AG04449 (cell line): ENCODE measurements around the gene RELN.

Experiments
- CTCF ChIA-PET: fragments of 350-600 bp; formaldehyde crosslinking; extraction: SDS; loops from one replicate; lab custom pipeline; 2021; ENCODE audit warnings: antibody characterized with exemption; lab: Yijun Ruan, JAX
- POLR2A ChIA-PET: fragments of 400-600, 350-600 bp; formaldehyde crosslinking; extraction: SDS; loops from one replicate; lab custom pipeline; 2020; ENCODE audit warnings: antibody characterized with exemption, inconsistent platforms; lab: Yijun Ruan, JAX
- DNase-seq: peaks from one replicate; pipeline ENCODE4 v3.0.0-alpha.2; 2010; ENCODE audit warnings: low read depth, low spot score
- H3K4me3 ChIP-seq: 2 replicates; pipeline ENCODE4 v1.5.1; 2011; ENCODE audit warnings: low read depth, mild to moderate bottlenecking, control low read depth, low read length
- TF ChIP-seq, protein P1 (sequence below): IDR thresholded peaks from one replicate; pipeline ENCODE4 v1.5.1; 2011; ENCODE audit warnings: mild to moderate bottlenecking, moderate library complexity, low read length, control low read depth, inconsistent platforms; ENCODE audit not compliant: insufficient read depth; ENCODE audit errors: missing control alignments

Gene RELN

DNA sequence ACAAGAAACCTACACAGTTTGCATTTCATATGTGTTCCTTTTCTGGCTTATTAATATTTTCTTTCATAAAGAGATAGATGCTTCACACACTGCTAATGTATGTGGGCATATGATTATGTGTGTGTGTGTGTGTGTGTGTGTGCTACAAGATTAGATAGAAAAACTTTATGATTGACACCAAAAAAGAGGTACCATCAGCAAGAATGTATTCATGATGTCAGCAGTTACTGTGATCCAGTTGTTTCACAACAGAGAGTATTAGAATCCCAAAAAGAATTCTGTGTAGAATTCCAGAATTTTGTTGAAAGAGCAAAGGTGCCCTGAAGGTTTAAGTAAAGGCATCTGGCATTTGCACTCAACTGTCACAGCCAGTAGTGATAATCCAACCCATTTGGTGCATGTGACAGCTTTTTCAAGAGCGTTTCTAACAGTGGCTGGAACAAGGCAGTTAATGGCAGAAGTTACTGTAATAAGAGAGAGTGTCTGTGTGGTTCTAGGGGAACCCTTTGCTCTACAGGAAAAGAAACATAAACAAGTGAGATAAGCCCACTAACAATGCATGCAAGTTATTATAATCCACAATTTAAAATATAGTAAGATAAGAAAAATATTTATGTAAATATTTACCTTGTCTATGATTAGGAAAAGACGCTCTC is 16.6 kb downstream of the RELN start:
- ChIA-PET CTCF (no interaction called here), POLR2A (no interaction called here)
- H3K4me3 ChIP-seq: no peak overlapping the region
- TF ChIP-seq, protein P1, sequence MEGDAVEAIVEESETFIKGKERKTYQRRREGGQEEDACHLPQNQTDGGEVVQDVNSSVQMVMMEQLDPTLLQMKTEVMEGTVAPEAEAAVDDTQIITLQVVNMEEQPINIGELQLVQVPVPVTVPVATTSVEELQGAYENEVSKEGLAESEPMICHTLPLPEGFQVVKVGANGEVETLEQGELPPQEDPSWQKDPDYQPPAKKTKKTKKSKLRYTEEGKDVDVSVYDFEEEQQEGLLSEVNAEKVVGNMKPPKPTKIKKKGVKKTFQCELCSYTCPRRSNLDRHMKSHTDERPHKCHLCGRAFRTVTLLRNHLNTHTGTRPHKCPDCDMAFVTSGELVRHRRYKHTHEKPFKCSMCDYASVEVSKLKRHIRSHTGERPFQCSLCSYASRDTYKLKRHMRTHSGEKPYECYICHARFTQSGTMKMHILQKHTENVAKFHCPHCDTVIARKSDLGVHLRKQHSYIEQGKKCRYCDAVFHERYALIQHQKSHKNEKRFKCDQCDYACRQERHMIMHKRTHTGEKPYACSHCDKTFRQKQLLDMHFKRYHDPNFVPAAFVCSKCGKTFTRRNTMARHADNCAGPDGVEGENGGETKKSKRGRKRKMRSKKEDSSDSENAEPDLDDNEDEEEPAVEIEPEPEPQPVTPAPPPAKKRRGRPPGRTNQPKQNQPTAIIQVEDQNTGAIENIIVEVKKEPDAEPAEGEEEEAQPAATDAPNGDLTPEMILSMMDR: no peak
- DNase-seq: no peak

DNA sequence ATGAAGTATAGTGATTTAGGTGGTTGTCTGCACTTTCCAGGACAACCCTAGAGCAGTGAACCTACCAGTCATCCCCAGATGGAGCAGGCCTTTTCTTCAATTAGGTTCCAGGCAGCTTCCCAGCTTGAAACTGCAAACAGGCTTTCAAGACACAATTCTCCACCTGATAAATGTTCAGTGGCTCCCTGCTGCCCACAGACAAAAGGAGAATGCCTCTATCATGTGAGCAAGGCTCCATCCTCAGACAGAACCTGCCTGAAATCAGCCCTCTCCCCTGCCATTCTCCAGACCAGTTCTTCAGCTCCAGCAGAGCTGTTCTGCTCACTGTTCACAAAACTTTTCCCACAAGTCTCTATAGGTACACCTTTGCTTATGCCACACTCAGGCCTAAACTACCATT is 22.1 kb downstream of the RELN start:
- TF ChIP-seq, protein P1: no peak
- ChIA-PET CTCF (no interaction called here), POLR2A (no interaction called here)
- H3K4me3 ChIP-seq: no peak overlapping the region
- no peak for DNase-seq

DNA sequence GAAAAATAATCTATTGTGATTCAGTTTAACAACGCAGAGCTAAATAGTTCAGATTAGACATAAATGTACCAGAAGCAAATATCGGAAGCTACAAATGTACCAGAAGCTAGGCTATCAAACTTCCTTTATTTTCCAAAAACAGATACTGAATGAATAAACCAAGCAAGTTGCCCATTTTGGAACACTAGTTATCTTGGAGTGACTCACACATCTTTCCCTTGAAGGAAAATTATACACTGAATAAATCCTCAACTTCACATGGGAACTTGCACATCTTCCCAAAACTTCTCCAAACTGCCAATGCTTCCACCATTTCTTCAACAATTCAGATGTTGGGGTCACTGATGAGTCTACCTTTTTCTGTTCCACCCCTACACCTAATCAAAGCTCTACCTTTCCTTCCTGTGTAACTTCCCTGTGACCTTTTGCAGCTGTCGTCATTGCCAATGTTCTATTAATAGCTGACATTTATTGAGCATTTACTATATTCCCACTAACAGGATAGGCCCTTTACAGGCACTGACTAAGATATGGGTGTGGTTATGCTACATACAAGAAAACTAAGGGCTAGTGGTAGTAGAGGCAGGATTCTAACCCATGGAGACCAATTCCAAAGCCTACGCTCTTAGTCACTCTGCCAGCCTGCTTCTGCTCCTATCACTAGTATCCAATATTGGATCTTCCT is 22.7 kb downstream of the RELN start:
- no peak for DNase-seq
- H3K4me3 ChIP-seq: no peak overlapping the region
- TF ChIP-seq, protein P1: no peak
- POLR2A ChIA-PET: no interaction called here
- CTCF ChIA-PET: no interaction called here

DNA sequence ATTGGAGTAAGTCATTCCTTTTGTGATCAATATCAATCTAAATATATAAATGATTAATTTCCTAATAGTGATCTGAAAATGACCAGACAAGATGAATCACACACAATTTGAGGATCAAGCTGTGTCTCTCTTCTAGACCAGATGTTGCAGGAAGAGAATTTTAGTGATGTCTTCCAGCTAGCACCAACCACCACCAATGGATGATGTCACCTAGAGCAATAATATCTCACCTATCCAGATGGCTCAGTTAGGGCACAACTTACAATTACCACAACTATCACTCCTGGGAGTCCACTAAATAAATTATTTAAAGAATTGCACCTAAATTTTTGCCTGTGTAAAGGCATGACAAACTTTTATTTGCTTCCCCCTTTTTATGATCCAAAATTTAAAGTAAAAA is 25.2 kb downstream of the RELN start:
- POLR2A ChIA-PET: no interaction called here
- no peak overlapping the region for H3K4me3 ChIP-seq
- CTCF ChIA-PET: no interaction called here
- TF ChIP-seq, protein P1: no peak
- no peak for DNase-seq

DNA sequence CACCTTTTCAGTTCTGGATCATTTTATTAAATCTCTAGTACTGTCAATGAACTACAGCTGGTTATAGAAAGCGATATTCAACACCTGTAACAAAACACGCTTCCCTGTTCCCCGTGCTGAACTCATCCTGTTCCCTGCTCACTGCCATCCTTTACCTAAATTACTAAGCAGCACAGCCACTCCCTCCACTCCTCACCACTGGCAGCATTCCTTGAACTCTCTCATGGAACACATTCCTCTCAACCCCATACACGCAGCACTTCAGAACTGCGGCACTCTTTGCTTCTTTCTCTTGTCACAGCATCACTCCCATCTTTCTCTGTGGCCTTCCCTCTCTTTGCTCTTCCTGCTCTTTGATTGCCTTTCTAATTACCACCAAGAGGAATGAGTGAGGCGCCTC is 27.4 kb downstream of the RELN start:
- no peak overlapping the region for H3K4me3 ChIP-seq
- POLR2A ChIA-PET: no interaction called here
- CTCF ChIA-PET: interaction anchor here (1.1 kb wide), 1 partner anchor 388 kb away, joined by 3 read pairs; no protein-coding TSS in a partner anchor
- DNase-seq: no peak
- TF ChIP-seq, protein P1: no peak

DNA sequence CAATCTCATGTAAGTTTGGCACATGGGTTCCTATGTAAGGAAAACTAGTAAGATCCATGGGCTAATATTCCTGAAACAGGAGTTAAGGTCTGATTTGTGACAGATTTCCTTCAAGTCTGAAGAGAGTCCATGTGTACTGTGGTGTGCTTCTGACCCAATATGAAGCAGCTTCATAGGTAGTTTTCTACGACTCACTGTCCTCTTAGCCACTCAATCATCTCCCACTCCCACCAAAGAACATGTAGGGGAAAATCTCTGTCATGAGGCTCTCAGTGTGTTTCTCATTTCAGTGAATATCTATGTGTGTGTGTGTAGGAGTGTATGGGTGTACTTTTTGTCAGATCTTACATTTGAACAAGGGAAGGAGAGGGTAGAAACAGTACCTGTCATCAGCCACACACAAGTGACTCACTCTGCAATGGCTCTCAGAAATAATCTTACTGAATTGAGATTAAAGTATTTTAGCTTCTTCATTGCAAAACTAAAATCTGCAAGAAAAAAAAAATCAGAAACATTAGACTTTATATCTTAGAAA is 31.1 kb downstream of the RELN start:
- CTCF ChIA-PET: no interaction called here
- POLR2A ChIA-PET: no interaction called here

More for the DNA sequence above, 31.1 kb downstream of the RELN start:
- TF ChIP-seq, protein P1: no peak
- no peak overlapping the region for H3K4me3 ChIP-seq
- DNase-seq: no peak
